Measurements from ENCODE around the gene PCNX2. TPM values are rescaled to one million over a fixed set of nuclear protein-coding genes. Genes with fewer than 3 reads are reported as not detected.
A peak's percentile ranks its signal among the peaks of the same experiment; 100 is the strongest.

The PCNX2 gene
- total RNA-seq, 1 donor from 2014 or later = 17.2 TPM

- Mint-ChIP-seq H3K4me3 (ENCODE audit: unreplicated experiment) (no peak overlapping the region), H3K27ac (ENCODE audit: unreplicated experiment) (no peak overlapping the region), H3K9me3 (ENCODE audit: unreplicated experiment) (peaks cover 4% of the 10 kb centered on the region), H3K36me3 (ENCODE audit: unreplicated experiment) (no peaks in the 10 kb centered on the region), H3K4me1 (ENCODE audit: unreplicated experiment) (peaks cover 12% of the 10 kb centered on the region), H3K27me3 (ENCODE audit: unreplicated experiment) (peaks cover 6% of the 10 kb centered on the region)
- DNase-seq (ENCODE audit: extremely low spot score, unreplicated experiment) = no peak
- TF ChIP-seq CTCF (IDR thresholded peaks at IDR 0.05) = no peak
These were observed 3.9 kb upstream of the PCNX2 start for GRCh38 chr1:233299450-233299849.

GRCh38 chr1:233295975-233296322 is 424 bp upstream of the PCNX2 start:
- no peak for TF ChIP-seq CTCF (IDR thresholded peaks at IDR 0.05)
- Mint-ChIP-seq H3K4me3 (ENCODE audit: unreplicated experiment) (peak overlapping the region; percentile 87), H3K27me3 (ENCODE audit: unreplicated experiment) (no peaks in the 10 kb centered on the region), H3K36me3 (ENCODE audit: unreplicated experiment) (no peaks in the 10 kb centered on the region), H3K9me3 (ENCODE audit: unreplicated experiment) (peaks cover 2% of the 10 kb centered on the region), H3K27ac (ENCODE audit: unreplicated experiment) (peak overlapping the region; percentile 32), H3K4me1 (ENCODE audit: unreplicated experiment) (peaks cover 26% of the 10 kb centered on the region)
- DNase-seq (ENCODE audit: extremely low spot score, unreplicated experiment) = no peak

GRCh38 chr1:233294913-233295236 is 650 bp downstream of the PCNX2 start:
- Mint-ChIP-seq H3K36me3 (ENCODE audit: unreplicated experiment) (no peaks in the 10 kb centered on the region), H3K4me3 (ENCODE audit: unreplicated experiment) (peak overlapping the region; percentile 87), H3K27me3 (ENCODE audit: unreplicated experiment) (no peaks in the 10 kb centered on the region), H3K4me1 (ENCODE audit: unreplicated experiment) (peaks cover 26% of the 10 kb centered on the region), H3K27ac (ENCODE audit: unreplicated experiment) (peak overlapping the region; percentile 83), H3K9me3 (ENCODE audit: unreplicated experiment) (no peaks in the 10 kb centered on the region)
- no peak for DNase-seq (ENCODE audit: extremely low spot score, unreplicated experiment)
- TF ChIP-seq CTCF (IDR thresholded peaks at IDR 0.05) = no peak

GRCh38 chr1:233293556-233294446 is 1.7 kb downstream of the PCNX2 start:
- Mint-ChIP-seq H3K9me3 (ENCODE audit: unreplicated experiment) (no peaks in the 10 kb centered on the region), H3K36me3 (ENCODE audit: unreplicated experiment) (no peaks in the 10 kb centered on the region), H3K27ac (ENCODE audit: unreplicated experiment) (peak overlapping the region; percentile 12), H3K4me1 (ENCODE audit: unreplicated experiment) (peaks cover 26% of the 10 kb centered on the region), H3K27me3 (ENCODE audit: unreplicated experiment) (no peaks in the 10 kb centered on the region), H3K4me3 (ENCODE audit: unreplicated experiment) (no peak overlapping the region)
- no peak for TF ChIP-seq CTCF (IDR thresholded peaks at IDR 0.05)
- DNase-seq (ENCODE audit: extremely low spot score, unreplicated experiment) = no peak

GRCh38 chr1:233290396-233291034 is 5.0 kb downstream of the PCNX2 start:
- H3K27me3 Mint-ChIP-seq (ENCODE audit: unreplicated experiment) = no peaks in the 10 kb centered on the region
- no peak for TF ChIP-seq CTCF (IDR thresholded peaks at IDR 0.05)
- no peak for DNase-seq (ENCODE audit: extremely low spot score, unreplicated experiment)
- H3K9me3 Mint-ChIP-seq (ENCODE audit: unreplicated experiment) = no peaks in the 10 kb centered on the region
- no peak overlapping the region for H3K27ac Mint-ChIP-seq (ENCODE audit: unreplicated experiment)
- peaks cover 19% of the 10 kb centered on the region for H3K4me1 Mint-ChIP-seq (ENCODE audit: unreplicated experiment)
- no peak overlapping the region for H3K4me3 Mint-ChIP-seq (ENCODE audit: unreplicated experiment)
- H3K36me3 Mint-ChIP-seq (ENCODE audit: unreplicated experiment) = peaks cover 5% of the 10 kb centered on the region
